Stomach (tissue), 4 donors: ENCODE results near the gene RFX4.

Experiments
- POLR2A ChIP-seq, 4 donors: fragments of 450-650 bp; IDR thresholded peaks; one replicate each; pipeline ENCODE4 v1.6.1; 2016; ENCODE audit warnings: antibody characterized with exemption in 4 of 4, control low read depth in 2 of 4, mild to moderate bottlenecking in 1 of 4, moderate library complexity in 1 of 4
- POLR2AphosphoS5 ChIP-seq, 3 donors: sonication (generic); formaldehyde crosslinking; IDR thresholded peaks; one replicate each; pipeline ENCODE4 v1.6.1; 2016; ENCODE audit warnings: antibody characterized with exemption in 3 of 3
- TF ChIP-seq, protein P1 (sequence below), 7 experiments: fragments of 450-650 bp in 4 of 7; fragments of 200-600 bp in 3 of 7; sonication (generic) in 3 of 7; IDR thresholded peaks; one replicate each; pipeline ENCODE4 v1.5.1; 2016 to 2019; ENCODE audit warnings: antibody characterized with exemption in 7 of 7, control low read depth in 2 of 7, mild to moderate bottlenecking in 1 of 7

DNA sequence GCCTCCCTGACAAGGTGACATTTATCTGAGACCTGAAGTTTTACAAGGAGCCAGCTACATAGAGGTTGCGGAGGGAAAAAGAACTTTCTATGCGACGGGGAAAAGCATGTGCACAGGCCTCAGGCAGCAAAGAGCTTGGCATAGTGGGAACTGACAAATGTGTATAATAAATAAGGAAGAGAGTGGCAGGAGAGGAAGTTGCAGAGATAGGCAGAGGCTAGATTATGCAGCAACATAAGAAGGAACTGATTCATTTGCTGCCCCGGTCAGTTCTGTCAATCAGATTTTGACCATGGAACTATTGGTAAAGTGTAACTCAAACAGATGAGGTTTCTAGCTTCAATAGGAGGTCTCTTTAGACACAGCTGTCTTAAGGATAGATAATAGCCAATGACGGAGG, 158.0 kb downstream of the RFX4 start:
- TF ChIP-seq POLR2AphosphoS5 (IDR thresholded peaks at IDR 0.05) (no peak), POLR2A (IDR thresholded peaks at IDR 0.05) (no peak)
- TF ChIP-seq, protein P1, sequence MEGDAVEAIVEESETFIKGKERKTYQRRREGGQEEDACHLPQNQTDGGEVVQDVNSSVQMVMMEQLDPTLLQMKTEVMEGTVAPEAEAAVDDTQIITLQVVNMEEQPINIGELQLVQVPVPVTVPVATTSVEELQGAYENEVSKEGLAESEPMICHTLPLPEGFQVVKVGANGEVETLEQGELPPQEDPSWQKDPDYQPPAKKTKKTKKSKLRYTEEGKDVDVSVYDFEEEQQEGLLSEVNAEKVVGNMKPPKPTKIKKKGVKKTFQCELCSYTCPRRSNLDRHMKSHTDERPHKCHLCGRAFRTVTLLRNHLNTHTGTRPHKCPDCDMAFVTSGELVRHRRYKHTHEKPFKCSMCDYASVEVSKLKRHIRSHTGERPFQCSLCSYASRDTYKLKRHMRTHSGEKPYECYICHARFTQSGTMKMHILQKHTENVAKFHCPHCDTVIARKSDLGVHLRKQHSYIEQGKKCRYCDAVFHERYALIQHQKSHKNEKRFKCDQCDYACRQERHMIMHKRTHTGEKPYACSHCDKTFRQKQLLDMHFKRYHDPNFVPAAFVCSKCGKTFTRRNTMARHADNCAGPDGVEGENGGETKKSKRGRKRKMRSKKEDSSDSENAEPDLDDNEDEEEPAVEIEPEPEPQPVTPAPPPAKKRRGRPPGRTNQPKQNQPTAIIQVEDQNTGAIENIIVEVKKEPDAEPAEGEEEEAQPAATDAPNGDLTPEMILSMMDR (IDR thresholded peaks at IDR 0.05) = no peak
